D341Med (cell line): ENCODE measurements around the gene DDX60.
"Not testable (repeated sequence)": the region's sequence is repeated elsewhere in the genome, so short reads cannot be mapped to it uniquely, and the experiment has no call there.

Experiments used
- DNase-seq: peaks from one replicate; pipeline ENCODE4 v3.0.0; 2012; ENCODE audit warnings: low spot score

Gene DDX60, protein sequence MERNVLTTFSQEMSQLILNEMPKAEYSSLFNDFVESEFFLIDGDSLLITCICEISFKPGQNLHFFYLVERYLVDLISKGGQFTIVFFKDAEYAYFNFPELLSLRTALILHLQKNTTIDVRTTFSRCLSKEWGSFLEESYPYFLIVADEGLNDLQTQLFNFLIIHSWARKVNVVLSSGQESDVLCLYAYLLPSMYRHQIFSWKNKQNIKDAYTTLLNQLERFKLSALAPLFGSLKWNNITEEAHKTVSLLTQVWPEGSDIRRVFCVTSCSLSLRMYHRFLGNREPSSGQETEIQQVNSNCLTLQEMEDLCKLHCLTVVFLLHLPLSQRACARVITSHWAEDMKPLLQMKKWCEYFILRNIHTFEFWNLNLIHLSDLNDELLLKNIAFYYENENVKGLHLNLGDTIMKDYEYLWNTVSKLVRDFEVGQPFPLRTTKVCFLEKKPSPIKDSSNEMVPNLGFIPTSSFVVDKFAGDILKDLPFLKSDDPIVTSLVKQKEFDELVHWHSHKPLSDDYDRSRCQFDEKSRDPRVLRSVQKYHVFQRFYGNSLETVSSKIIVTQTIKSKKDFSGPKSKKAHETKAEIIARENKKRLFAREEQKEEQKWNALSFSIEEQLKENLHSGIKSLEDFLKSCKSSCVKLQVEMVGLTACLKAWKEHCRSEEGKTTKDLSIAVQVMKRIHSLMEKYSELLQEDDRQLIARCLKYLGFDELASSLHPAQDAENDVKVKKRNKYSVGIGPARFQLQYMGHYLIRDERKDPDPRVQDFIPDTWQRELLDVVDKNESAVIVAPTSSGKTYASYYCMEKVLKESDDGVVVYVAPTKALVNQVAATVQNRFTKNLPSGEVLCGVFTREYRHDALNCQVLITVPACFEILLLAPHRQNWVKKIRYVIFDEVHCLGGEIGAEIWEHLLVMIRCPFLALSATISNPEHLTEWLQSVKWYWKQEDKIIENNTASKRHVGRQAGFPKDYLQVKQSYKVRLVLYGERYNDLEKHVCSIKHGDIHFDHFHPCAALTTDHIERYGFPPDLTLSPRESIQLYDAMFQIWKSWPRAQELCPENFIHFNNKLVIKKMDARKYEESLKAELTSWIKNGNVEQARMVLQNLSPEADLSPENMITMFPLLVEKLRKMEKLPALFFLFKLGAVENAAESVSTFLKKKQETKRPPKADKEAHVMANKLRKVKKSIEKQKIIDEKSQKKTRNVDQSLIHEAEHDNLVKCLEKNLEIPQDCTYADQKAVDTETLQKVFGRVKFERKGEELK (N-terminal part only)

GRCh38 chr4:168318266-168318895 is at the start of gene DDX60:
Gene DDX60, minus strand, starts transcription at chr4:168318752. Its CDS starts 7,493 bp downstream, at chr4:168311259.
- peak; percentile 38 for DNase-seq

DNA sequence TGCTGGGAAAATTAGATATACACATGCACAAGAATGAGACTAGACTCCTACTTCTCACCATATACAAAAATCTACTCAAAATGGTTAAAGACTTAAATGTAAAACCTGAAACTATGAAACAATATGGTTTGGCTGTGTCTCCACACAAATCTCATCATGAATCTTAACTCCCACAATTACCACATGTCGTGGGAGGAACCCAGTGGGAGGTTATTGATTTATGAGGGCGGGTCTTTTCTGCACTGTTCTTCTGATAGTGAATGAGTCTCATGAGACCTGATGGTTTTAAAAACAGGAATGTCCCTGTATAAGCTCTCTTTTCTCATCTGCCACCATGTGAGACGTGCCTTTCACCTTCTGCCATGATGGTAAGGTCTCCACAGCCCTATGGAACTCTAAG is 48.5 kb upstream of the DDX60 start:
- no peak for DNase-seq

DNA sequence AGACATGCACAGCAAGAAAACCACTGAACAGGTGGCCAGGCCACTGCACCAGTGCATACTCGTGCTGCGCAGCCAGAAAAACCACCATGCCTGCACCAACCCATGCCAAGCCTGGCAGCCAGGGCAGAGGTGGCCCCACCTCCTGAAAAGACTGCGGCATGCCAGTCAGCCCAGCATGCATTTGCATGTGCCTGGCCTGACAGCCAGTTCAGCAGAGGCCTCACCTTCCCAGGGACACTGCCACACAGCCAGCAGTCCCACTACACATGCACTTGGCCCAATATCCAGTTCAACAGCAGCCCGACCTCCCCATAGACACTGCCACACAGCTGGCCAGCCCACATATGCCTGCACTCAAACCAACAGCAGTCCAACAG is 43.5 kb upstream of the DDX60 start:
- no peak for DNase-seq

DNA sequence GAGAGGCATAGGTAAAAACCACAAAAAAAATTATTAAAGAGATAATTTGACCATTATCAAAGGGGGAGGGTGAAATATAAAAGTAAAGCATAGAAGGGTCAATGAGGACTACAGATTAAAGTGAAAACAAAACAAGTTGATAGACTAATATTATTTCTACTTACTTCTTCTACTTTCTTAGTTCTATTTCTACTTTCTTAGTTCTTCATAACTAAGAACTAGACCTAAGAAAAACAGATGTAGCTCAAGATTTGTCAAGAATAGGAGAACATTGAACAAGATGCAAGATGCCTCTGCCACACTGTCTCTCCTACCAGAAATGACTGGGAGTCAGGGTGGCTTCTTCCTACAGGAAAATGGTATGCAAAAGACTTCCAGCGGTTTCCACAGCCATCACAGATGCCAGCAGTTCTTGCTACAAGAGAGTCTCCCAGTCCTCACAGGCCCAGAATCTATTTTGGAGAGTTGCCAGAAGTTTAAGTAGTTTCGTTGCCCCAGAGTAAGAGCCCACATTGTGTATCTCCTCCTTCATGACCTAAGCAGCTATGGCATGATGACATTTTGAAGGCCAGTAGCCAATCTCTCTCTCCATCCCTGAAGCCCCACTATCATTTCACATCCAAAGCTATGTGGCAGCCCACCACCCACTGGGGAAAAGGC is 42.9 kb upstream of the DDX60 start:
- DNase-seq = no peak

- DNase-seq = no peak
These were observed 41.7 kb upstream of the DDX60 start for GRCh38 chr4:168360271-168360670.

- no peak for DNase-seq
These were observed 39.4 kb upstream of the DDX60 start for GRCh38 chr4:168357941-168358340.

DNA sequence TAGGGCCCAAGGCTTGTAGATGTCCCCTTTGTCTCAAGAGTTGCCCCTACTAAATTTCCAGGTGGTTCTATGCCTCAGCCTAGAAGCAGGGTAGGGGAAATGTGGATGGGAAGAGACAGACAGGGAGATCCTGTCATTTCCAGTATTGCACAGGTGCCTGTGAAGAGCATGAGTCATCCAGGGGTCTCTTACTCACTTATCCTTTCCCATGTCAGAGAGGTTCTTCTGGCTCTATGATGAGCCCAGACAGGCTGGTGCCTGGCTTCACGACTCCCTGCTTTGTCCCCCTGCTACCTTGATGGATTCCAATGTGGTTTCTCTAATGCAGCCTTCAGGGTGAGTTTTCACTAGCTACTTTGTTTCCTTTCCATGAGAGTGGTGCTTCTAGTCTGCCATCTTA is 35.2 kb upstream of the DDX60 start:
- no peak for DNase-seq

DNA sequence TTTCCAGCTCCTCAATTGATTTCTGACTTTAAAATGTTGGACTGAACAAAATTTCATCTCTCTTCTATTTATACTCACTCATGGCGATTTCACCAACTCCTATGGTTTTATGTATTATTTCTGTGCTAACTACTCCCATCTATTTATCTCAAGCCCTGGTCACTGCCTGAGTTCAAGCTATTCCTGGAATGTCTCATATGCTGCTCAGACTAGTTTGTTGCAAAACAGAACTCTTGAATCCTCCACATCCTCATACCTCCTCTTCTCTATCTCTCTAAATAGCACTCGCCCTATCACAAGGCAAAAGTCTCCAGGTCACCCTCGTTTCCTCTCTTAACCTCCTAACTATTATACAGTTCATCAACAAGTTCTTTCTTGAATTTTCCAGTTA is 19.0 kb upstream of the DDX60 start:
- no peak for DNase-seq

GRCh38 chr4:168336837-168337549 is 18.4 kb upstream of the DDX60 start:
- no peak for DNase-seq

DNA sequence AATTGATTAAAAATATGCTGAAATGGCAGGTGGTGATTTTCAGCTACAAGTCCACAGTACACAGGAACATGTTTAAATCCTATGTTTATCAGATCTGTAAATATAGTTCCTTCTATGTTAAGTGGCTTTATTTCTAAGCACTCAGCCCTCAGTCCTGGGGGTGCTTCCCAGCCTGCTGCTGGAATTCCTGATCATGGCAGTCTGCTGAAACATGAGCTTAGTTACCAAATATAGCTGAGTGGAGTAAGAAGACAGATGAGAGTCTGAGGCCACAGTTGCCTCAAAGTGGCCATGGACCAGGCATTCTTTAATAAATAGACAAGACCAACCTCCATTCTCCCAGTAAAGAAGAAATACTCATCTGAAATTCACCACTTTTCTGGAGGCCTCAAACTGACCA is 17.1 kb upstream of the DDX60 start:
- DNase-seq = no peak

- no peak for DNase-seq
These were observed 15.5 kb upstream of the DDX60 start for GRCh38 chr4:168334053-168334452.

GRCh38 chr4:168330575-168330974 is 12.0 kb upstream of the DDX60 start:
- DNase-seq = not testable (repeated sequence)

DNA sequence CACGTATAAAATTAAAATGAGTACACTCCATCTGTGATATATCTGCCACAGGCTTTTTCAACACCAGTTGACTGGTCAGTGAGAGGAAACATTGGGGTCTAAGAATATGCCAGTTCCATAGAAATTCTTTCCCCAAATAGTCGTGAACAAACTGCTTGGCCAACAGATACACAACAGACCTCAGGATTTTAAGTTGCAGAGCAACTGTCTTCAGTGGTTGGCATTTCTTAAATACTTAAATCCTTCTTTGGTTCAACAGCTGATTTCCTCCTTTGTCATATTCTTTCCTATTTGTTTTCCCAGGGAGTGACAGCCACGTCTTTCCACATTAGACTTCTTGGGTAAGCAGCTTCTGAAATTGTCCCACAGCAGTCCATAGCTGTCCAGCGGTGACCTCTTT is 7.0 kb upstream of the DDX60 start:
- DNase-seq = no peak

- no peak for DNase-seq
These were observed 2.5 kb upstream of the DDX60 start for GRCh38 chr4:168321006-168321405.

- DNase-seq = no peak
These were observed 1.0 kb upstream of the DDX60 start for GRCh38 chr4:168319486-168320019.

DNA sequence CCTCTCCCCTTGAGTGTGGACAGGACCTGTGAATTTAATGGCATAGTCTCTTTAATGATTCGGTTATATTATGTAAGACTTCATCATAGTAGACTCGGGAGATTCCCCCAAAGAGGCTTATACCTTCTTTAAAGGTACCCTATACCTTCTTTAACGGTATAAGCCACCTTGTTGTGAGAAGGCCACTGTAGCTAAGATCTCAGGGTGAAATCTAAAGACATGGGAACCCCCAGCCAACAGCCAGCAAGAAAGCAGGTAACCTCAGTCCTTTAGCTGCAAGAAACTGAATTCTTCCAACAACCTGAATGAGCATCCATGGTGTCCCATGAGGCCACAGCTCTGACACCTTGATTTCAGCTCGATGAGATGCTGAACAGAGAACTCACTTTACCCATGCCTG is 931 bp downstream of the DDX60 start:
- no peak for DNase-seq

- no peak for DNase-seq
These were observed 8.8 kb downstream of the DDX60 start for GRCh38 chr4:168309781-168310180.

DNA sequence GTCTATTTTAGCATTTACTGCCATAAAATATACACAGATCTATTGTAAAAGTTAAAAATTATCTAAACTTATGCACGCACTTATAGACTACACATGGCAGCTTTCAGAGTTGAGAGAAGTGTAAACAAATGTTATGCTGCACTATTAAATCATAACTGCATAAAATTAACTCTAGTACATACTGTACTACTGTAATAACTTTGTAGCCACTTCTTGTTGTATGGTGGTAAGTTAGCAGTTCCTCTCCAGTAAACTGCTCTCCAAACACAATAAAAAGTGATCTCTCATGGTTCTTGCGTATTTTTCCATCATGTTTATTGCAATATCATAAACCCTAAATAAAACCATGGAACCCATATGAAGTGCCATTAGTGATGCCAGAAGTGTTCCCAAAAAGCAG is 9.6 kb downstream of the DDX60 start:
- DNase-seq = no peak

DNA sequence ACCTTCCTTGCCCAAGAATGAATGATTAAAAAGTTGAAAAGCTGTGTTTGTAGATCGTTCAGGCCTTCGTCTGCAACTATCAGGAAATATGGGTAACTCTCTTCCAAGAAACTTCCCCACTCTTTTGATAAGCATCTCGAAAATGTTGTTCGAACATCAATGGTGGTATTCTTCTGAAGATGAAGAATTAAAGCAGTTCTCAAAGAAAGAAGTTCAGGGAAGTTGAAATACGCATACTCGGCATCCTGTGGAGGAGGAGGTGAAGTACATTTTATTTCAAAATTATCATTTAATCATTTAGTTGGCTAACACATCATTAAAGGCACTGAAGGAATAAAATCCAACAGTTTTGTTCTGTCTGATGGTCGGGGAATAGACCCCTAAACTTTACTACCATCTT is 12.1 kb downstream of the DDX60 start:
- DNase-seq = no peak

DNA sequence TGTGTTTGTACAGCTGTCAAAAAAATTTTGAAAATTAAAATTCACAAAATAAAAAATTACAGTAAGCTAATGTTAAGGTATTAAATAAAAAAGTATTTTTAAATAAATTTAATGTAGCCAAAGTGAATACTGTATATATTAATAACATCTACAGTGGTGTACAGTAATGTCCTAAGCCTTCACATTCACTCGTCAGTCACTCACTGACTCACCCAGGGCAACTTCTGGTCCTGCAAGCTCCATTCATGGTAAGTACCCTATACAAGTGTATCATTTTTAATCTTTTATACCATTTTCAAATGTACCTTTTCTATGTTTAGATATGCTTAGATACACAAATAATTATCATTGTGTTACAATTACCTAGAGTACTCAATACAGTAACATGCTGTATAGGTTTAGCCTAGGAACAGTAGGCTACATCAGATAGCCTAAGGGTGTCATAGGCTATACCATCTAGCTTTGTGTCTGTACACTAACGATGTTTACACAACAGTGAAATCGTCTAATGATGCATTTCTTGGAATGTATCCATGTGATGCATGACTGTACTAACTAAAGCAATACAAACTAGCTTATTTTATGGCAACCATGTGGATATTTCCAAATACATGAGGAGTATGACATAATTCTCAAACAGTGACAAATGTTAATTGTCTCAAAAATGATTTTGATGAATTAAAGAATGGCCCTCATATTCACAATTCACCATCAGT is 13.7 kb downstream of the DDX60 start:
- no peak for DNase-seq
